OCI-LY1 (cell line): ENCODE data around the gene SORBS2.
"Not testable (repeated sequence)": the region's sequence is repeated elsewhere in the genome, so short reads cannot be mapped to it uniquely, and the experiment has no call there.

Experiments used
- H2AFZ ChIP-seq: fragments of 200-600 bp; sonication (generic), shearing (Covaris generic); 2 replicates; pipeline ENCODE4 v1.6.0; 2014; ENCODE audit warnings: antibody characterized with exemption, mild to moderate bottlenecking, low read length
- H3F3A ChIP-seq: fragments of 200-600 bp; sonication (generic), shearing (Covaris generic); 2 replicates; pipeline ENCODE4 v1.6.0; 2014; ENCODE audit warnings: mild to moderate bottlenecking, antibody characterized with exemption, low read length, moderate library complexity; ENCODE audit not compliant: insufficient read depth
- H3K27ac ChIP-seq: fragments of 200-600 bp; sonication (generic); 2 replicates; pipeline ENCODE4 v1.5.1; 2014; ENCODE audit warnings: low read length, mixed run types, mild to moderate bottlenecking, low read depth; ENCODE audit not compliant: poor library complexity, severe bottlenecking
- H3K27me3 ChIP-seq: fragments of 200-600 bp; sonication (generic); 2 replicates; pipeline ENCODE4 v1.6.0; 2014; ENCODE audit warnings: antibody characterized with exemption, mild to moderate bottlenecking, low read length, moderate library complexity; ENCODE audit not compliant: insufficient read depth
- H3K36me3 ChIP-seq: fragments of 200-600 bp; sonication (generic); 2 replicates; pipeline ENCODE4 v1.6.1; 2014; ENCODE audit warnings: mild to moderate bottlenecking, antibody characterized with exemption, low read length, moderate library complexity, mixed read lengths; ENCODE audit not compliant: insufficient read depth
- H3K4me1 ChIP-seq: fragments of 200-600 bp; sonication (generic); 2 replicates; pipeline ENCODE4 v1.5.1; 2014; ENCODE audit warnings: mild to moderate bottlenecking, low read length, moderate library complexity; ENCODE audit not compliant: insufficient read depth, severe bottlenecking
- H3K4me2 ChIP-seq: fragments of 200-600 bp; sonication (generic), shearing (Covaris generic); 2 replicates; pipeline ENCODE4 v1.6.1; 2014; ENCODE audit warnings: low read length
- H3K4me3 ChIP-seq: fragments of 200-600 bp; sonication (generic); 2 replicates; pipeline ENCODE4 v1.5.1; 2014; ENCODE audit warnings: low read length, low read depth, mild to moderate bottlenecking, mixed read lengths; ENCODE audit not compliant: poor library complexity, severe bottlenecking
- H3K79me2 ChIP-seq: fragments of 200-600 bp; shearing (Covaris generic); 2 replicates; pipeline ENCODE4 v1.6.1; 2016; ENCODE audit warnings: mixed run types, low read length, mixed read lengths; ENCODE audit not compliant: insufficient read depth
- H3K9ac ChIP-seq: fragments of 200-600 bp; sonication (generic), shearing (Covaris generic); 2 replicates; pipeline ENCODE4 v1.6.1; 2014; ENCODE audit warnings: mild to moderate bottlenecking, low read length, mixed read lengths
- H3K9me2 ChIP-seq: fragments of 200-600 bp; sonication (generic), shearing (Covaris generic); 2 replicates; pipeline ENCODE4 v1.6.1; 2014; ENCODE audit warnings: low read depth, mild to moderate bottlenecking, low read length, mixed read lengths
- H3K9me3 ChIP-seq: fragments of 200-600 bp; shearing (Covaris generic); 2 replicates; pipeline ENCODE4 v1.6.1; 2014; ENCODE audit warnings: low read length, mixed read lengths
- H4K20me1 ChIP-seq: fragments of 200-600 bp; sonication (generic), shearing (Covaris generic); 2 replicates; pipeline ENCODE4 v1.6.0; 2016; ENCODE audit warnings: mild to moderate bottlenecking, low read length; ENCODE audit not compliant: insufficient read depth
- CTCF ChIP-seq: fragments of 200-600 bp; sonication (generic), shearing (Covaris generic); IDR thresholded peaks from 2 replicates; pipeline ENCODE4 v1.5.1; 2017; ENCODE audit warnings: mild to moderate bottlenecking, antibody characterized with exemption, low read length, moderate library complexity, mixed read lengths
- EZH2 ChIP-seq: fragments of 200-600 bp; sonication (generic), shearing (Covaris generic); IDR thresholded peaks from 2 replicates; pipeline ENCODE4 v1.8.0; 2017; ENCODE audit warnings: borderline replicate concordance, mixed run types, mild to moderate bottlenecking, antibody characterized with exemption, low read length, moderate library complexity, mixed read lengths

SORBS2 gene

GRCh38 chr4:185562531-185562930 lies 249.5 kb downstream of the SORBS2 start:
- H3K4me1 ChIP-seq, result no peaks in the 10 kb centered on the region
- no peak overlapping the region for H2AFZ ChIP-seq
- no peaks in the 10 kb centered on the region for H4K20me1 ChIP-seq
- no peaks in the 10 kb centered on the region for H3F3A ChIP-seq
- no peak overlapping the region for H3K4me3 ChIP-seq
- no peak for TF ChIP-seq CTCF
- TF ChIP-seq EZH2, result no peak
- H3K79me2 ChIP-seq, result no peaks in the 10 kb centered on the region
- 0 out of 2 replicates have a peak, but pooled peaks cover 4% of the 10 kb centered on the region for H3K9me3 ChIP-seq
- no peak overlapping the region for H3K4me2 ChIP-seq
- H3K36me3 ChIP-seq, result no peaks in the 10 kb centered on the region; the same call in 1 of the 2 replicates
- H3K9ac ChIP-seq, result no peak overlapping the region
- H3K27ac ChIP-seq, result no peak overlapping the region
- H3K27me3 ChIP-seq, result peaks cover 3% of the 10 kb centered on the region; the same call in 1 of the 2 replicates
- no peaks in the 10 kb centered on the region for H3K9me2 ChIP-seq

DNA sequence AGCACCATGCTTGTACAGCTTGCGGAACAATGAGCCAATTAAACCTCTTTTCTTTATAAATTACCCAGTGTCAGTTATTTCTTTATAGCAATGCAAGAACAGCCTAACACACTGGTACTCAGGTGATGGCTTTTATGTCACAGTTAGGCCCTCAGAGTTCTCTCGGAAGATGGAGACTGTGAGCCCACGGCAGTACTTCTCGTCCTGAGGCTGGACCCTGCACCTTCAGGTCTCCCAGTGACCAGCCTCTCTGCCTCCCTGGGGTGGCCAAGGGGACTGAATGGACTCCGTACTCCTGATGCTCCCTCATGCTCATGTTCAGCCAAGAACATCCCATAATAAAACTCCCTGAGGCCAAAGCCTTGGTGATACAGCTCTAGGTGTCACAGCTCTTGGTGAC lies 251.7 kb downstream of the SORBS2 start:
- H2AFZ ChIP-seq, result no peak overlapping the region
- H3K4me3 ChIP-seq, result no peak overlapping the region
- H3K4me2 ChIP-seq, result no peak overlapping the region
- H3K27me3 ChIP-seq, result peaks cover 3% of the 10 kb centered on the region; the same call in 1 of the 2 replicates
- no peak overlapping the region for H3K9ac ChIP-seq
- no peaks in the 10 kb centered on the region; the same call in 1 of the 2 replicates for H3K36me3 ChIP-seq
- H3K9me3 ChIP-seq, result no peaks in the 10 kb centered on the region
- no peaks in the 10 kb centered on the region for H3K9me2 ChIP-seq
- no peaks in the 10 kb centered on the region for H4K20me1 ChIP-seq
- H3K27ac ChIP-seq, result no peak overlapping the region
- H3F3A ChIP-seq, result no peaks in the 10 kb centered on the region
- no peaks in the 10 kb centered on the region for H3K79me2 ChIP-seq
- TF ChIP-seq EZH2 (no peak), CTCF (no peak)
- no peaks in the 10 kb centered on the region for H3K4me1 ChIP-seq

- H3F3A ChIP-seq, result no peaks in the 10 kb centered on the region
- no peaks in the 10 kb centered on the region for H3K9me2 ChIP-seq
- H3K9me3 ChIP-seq, result no peaks in the 10 kb centered on the region
- no peak overlapping the region for H3K9ac ChIP-seq
- no peak for TF ChIP-seq EZH2
- TF ChIP-seq CTCF, result no peak
- no peaks in the 10 kb centered on the region for H3K4me1 ChIP-seq
- no peak overlapping the region for H2AFZ ChIP-seq
- no peaks in the 10 kb centered on the region for H3K79me2 ChIP-seq
- H3K4me3 ChIP-seq, result no peak overlapping the region
- no peaks in the 10 kb centered on the region for H4K20me1 ChIP-seq
- no peaks in the 10 kb centered on the region for H3K36me3 ChIP-seq
- H3K27ac ChIP-seq, result no peak overlapping the region
- no peak overlapping the region for H3K4me2 ChIP-seq
- peaks cover 3% of the 10 kb centered on the region; the same call in 1 of the 2 replicates for H3K27me3 ChIP-seq
These were observed 252.1 kb downstream of the SORBS2 start for GRCh38 chr4:185559915-185560281.

- not testable (repeated sequence) for H4K20me1 ChIP-seq, H3F3A ChIP-seq, H3K36me3 ChIP-seq, H3K27ac ChIP-seq, H3K4me3 ChIP-seq, H3K27me3 ChIP-seq, H3K9me2 ChIP-seq, H3K4me2 ChIP-seq, H3K9me3 ChIP-seq, H3K79me2 ChIP-seq, H3K4me1 ChIP-seq, H2AFZ ChIP-seq, H3K9ac ChIP-seq
These were observed 252.6 kb downstream of the SORBS2 start for GRCh38 chr4:185559251-185559914.
